HG03066 (cell line): ENCODE data around the gene ASB1.
"Not testable (repeated sequence)": the region's sequence is repeated elsewhere in the genome, so short reads cannot be mapped to it uniquely, and the experiment has no call there.

Experiments
- ATAC-seq: cut with Tn5 transposase; IDR thresholded peaks from one replicate; pipeline ENCODE4 v1.9.1; 2021; ENCODE audit warnings: low read depth; ENCODE audit not compliant: unreplicated experiment

ASB1 gene

DNA sequence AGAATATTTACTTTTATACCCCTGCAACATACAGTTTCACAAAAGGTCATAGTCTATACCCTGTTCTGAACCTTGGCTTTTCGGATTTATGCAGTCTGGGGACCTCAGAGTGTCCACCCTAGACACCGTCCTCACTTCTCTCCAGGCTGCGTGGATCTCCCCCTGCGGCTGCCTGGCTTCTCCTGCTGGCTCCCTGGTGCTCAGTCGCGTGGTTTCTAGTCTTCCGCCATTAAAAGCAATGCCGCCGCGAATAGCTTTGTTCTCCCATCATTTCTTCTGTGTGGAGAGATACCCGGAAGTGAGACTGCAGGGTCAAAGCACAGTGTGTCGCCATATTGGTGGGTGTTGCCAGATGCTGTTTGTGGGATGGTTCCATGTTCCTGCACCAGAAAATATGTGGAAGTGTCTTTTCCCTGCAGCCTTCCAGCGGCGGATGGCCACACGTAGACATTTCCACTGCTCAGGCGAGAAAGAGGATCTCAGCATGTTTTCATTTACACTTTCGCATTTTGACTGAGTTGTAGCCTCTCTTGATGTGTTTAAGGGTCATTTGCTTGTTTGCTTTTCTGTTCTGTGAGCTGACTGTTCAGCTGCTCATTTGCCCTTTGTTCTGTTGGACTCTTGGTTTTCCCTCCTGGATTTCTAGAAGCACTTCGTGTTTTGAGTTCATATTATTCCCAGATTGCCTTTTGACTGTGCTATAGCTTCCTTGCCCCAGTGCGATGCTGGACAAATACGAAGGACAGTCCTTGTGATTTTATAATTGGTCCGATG lies 22.9 kb upstream of the ASB1 start:
- no peak for ATAC-seq

DNA sequence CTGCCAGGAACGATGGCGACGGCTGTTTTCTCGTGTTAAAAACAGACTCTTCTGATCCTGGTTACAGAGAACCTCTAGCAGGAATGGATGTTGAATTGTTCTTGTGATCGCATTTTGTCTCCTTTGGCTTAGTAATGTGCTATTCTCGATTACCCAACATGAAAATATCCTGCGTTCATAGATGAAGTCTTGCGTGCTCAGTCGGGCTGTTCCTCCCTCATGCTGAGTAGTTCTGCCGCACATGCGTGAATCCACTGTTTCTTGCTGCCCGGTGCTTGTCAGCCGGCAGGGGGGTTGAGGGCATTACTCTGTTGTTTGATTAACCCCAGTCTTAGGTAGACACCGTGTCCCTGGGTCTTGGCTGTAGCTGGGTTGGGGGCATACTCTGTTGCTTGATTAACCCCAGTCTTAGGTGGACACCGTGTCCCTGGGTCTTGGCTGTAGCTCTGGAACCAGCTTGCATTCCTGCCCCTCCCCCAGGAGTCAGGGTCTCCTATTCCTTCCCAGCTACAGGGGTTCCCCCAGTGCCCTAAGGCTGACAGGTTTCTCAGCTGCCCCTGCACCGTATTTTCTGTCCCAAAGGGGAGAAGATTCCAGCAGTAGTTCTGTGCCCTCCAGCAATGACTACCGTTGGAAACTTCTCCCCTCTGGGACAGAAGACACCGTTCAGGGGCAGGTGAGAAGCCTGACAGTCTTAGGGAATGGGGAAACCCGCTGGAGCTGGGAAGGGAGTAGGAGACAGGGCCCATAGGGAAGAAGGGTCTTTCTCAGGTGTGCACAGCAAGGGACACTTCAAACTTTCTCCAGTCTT lies 22.1 kb upstream of the ASB1 start:
- ATAC-seq = no peak

DNA sequence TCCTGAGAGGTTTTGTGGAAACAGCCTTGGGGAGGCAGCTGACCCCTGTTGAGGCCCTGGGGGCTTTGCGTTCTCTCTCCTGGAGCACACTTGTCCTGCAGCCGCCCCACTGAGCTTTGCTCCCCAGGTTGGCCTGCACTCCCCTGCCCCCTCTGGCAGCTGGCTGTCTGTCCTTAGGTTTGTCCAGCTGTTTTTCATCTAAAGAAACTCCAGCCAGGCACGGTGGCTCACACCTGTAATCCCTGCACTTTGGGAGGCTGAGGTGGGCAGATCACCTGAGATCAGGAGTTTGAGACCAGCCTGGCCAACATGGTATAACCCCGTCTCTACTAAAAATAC lies 21.5 kb upstream of the ASB1 start:
- ATAC-seq = not testable (repeated sequence)

DNA sequence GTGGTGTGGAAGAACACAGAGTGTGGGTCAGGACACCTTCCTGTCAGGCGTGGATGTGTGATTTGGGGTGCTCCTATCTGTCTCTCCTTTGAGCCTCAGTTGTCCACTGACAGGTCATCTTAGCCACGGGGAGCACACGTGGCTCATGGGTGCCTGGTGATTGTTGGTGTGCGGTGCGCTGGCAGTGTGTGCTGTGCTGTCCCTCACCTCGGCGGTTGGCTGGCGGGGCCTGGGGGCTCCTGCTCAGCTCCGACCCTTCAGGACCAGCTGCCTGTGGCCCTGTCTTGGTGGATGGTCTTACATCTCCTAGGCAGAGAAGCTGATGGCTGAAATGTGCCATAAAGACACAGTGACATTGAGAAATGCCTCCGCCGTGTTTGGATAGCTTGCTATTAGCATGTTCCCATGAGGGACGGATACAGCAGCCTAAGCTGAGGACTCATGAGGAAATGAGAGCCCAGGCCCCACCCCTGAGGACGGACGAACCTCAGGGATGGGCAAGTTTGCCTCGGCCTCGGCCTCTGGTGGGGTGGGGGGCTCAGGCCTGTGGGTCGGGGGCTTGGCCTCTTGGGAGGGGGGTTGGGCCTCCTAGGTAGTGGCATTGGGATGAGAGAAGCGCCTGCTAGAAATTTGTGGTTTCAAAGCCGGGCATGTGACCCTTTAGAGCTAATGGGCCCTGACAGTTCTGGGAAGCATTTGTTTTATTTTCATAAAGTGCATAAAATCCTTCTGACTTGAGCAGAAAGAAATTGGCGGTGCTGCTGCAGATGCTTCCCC lies 20.3 kb upstream of the ASB1 start:
- ATAC-seq = no peak

DNA sequence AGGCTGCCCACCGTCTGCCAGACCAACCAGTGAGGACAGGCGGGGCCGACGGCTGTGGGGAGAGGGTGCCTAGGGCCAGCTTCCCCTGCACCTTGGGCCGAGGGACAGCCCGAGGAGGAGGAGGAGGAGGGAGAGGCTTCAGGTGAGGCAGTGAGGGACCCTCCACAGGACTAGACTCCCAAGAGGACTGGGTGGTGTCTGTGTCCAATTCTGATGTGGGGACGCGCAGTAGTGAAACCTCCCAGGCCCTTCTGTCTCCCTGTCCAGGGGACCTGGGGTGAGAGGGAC lies 19.8 kb upstream of the ASB1 start:
- ATAC-seq = no peak

DNA sequence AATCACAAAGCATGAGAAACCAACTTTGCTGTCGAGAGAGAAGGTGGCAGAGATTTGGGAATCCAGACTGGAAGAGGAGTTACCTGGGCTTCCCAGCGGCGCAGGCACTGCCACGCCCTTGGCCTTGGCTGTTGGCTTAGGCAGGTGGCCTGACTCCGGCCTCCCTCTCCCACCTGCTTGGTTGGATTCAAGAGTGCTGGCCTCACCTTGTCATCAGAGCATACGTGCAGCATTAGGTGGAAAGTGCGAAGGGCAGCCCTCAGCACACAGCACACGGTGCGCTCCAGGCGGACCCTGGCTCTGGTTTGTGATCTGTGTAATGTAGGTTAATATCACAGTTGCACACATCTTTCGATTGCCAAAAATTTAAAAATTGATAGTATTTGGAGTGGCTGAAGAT lies 19.2 kb upstream of the ASB1 start:
- ATAC-seq = no peak

GRCh38 chr2:238408615-238409340 lies 17.9 kb upstream of the ASB1 start:
- ATAC-seq = no peak

DNA sequence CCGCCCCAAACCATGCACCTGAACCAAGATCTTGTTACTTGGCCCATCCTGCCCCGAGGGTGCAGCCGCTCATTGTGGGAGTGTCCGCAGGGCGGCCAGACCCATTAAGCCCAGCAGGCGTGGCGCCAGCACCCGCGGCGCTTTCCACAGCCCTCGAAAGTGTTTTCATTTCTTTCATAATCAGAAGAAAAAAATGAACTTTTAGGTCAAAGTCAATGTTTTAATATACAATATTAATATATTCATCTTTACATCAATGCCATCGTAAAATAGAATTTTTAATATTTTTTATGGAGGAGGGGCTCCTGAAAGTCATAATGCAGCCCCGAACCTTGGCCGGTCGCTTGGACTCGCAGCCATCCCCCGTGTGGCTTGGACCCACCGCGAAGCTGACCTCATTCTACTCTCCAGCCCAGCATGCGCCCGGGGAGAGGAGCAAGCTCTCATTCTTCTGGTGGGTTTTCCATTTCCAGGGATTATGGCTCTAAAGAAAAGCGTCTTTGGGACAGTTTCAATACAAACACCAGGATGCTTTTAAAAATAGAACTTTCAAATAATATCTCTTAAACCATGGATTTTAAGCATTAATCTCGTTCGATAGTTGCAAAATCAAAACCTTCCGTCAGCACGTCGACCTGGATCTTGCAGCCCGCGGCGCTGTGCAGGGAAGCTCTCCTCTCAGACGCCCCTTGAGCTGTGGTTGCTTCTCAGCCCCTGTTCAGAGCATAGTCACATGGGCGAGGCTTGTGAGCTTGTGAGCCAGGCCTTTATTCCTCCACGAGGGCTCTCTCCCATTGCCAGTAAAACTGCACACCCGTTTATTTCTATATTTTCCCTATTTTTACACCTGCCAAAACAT lies 17.2 kb upstream of the ASB1 start:
- ATAC-seq = no peak

GRCh38 chr2:238412067-238412767 lies 14.5 kb upstream of the ASB1 start:
- no peak for ATAC-seq

DNA sequence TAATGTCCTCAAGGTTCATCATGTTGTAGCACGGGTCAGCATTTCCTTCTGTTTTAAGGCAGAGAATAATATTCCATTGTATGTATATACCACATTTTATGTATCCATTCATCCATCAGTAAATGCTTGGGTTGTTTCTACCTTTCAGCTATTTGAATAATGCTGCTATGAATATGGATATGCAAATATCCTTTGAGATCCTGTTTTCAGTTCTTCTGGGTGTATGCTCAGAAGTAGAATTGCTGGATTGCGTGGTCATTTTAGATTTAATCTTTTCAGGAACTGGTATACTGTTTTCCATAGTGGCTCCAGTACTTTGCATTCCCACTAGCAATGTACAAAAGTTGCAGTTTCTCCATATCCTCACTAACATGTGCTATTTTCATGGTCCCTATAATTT lies 13.4 kb upstream of the ASB1 start:
- no peak for ATAC-seq

DNA sequence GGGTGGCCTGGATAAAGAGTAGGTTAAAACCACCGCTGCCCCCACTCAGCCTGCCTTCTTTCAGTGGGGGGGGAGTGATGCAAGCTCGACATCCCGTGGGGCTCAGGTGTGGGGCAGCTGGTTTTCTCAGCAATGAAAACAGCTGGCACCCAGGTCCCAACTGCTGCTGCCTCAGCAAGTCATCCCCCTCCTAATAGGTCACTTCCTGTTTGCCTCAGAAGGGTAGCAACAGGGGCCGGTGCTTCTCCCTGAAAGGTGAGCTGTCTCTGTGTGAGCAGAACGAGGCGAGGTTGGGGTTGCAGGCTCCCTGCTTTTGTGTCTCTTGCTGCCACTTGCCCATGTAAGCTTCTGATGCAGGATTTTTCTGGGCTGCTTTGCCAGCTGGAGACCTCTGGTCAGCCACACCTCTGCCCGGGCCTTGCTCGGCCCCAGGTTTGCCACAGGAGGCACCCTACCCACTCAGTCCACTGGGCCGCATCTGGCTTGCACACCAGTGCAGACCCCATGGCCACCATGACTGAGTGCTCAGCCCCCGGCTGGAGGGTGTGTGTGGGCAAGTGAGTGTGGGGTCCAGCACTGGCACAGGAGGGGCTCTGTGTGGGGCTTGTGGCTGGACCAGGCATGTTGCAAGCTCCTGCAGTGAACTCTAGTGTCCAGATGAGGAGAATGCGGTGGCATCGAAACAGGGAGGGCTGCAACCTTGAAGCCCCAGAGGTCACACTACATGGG lies 11.5 kb upstream of the ASB1 start:
- no peak for ATAC-seq

GRCh38 chr2:238415893-238416292 lies 10.8 kb upstream of the ASB1 start:
- ATAC-seq = no peak

- no peak for ATAC-seq
Observed at GRCh38 chr2:238418196-238418998, 8.3 kb upstream of the ASB1 start.

GRCh38 chr2:238418999-238419546 lies 7.7 kb upstream of the ASB1 start:
- ATAC-seq = no peak

DNA sequence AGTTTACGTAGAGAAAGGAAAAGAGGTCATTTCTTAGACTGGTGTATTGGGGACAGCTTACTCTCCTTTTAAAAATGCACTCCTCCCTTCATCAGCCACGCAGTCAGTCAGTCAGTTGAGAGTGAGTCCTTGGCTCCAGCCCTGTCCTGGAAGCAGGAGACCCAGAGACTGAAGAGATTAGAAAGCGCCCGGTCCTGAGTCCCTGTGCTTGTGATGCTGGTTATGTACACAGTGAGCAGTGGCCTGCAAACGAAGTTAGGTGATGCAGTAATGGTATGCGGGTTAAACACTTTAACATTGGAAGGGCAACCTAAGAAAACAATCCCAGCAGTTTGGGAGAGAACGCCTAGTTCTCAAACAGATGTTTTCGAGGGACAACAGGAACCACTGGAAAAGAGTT lies 6.3 kb upstream of the ASB1 start:
- no peak for ATAC-seq

DNA sequence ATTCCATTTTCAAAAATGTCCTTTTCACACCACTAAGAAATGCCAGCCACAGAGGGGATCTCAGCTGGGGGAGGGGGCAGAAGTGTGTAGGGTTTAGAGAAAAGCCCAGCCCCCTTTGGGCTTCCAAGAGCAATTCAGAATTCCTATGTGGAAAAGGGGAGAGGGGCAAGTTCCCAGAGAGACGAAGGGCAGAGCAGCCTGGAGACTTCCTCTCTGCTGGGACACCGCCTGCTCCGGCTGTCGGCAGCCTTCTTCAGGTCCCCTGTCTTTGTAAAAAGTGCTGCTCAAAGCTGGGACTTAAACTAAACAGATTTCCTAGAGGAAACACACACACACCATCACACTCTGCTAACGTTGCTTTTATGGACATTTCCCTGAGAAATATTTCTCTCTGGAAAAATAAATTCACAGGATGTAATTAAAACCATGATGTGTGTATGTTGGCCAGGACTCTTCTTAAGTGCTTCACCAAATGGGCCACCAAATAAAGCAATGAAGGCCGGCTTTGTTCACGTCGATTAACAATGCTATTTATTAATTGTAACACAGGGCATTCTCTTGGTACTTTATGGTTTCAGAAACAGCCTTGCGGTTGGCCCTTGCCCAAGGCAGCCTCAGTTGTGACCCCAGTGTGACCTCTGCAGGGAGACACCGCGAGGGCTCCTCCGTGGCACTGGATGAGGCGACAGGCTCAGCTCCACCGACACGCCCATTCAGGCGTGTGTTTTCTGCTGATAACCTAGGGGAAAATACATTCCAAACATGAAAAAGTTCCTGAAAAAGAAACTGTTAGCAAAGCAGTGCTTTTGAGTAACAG lies 5.6 kb upstream of the ASB1 start:
- no peak for ATAC-seq

GRCh38 chr2:238421695-238422035 lies 5.1 kb upstream of the ASB1 start:
- no peak for ATAC-seq
